ENCODE results near the gene ARL10.

ARL10 gene

DNA sequence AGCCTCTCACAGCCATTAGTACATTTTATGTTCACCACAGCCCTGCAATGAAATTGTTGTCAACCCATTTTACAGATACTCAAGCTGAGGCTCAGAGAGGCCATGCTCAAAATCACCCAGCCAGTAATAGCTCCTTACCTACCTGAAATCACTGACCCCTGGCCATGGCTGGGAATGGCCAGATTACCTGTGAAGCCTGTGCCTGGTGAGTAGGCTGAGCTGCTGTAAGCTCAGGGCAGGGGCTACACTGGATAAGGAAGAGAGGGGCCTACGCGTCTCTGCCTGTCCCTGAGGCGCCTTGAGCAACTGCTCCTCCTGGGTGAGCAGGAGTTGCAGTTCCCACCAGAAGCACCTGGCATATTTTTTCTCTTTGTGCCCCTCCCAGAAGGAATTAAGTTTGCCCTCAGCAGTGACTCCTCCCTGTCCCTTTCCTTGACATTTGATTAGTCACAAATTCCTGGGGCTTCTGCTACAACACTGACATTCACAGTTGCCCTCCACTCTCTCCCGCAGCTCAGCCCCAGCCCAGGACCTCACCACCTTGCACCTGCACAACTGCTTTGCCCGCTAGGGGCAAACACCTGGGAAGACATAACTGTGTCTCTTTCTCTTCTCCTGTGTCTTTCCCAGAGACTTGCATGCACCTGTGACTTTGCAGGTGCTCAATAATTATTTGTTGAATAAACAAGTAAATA lies 45.3 kb downstream of the ARL10 start:
- no peak for DNase-seq (ENCODE audit: low spot score)

DNA sequence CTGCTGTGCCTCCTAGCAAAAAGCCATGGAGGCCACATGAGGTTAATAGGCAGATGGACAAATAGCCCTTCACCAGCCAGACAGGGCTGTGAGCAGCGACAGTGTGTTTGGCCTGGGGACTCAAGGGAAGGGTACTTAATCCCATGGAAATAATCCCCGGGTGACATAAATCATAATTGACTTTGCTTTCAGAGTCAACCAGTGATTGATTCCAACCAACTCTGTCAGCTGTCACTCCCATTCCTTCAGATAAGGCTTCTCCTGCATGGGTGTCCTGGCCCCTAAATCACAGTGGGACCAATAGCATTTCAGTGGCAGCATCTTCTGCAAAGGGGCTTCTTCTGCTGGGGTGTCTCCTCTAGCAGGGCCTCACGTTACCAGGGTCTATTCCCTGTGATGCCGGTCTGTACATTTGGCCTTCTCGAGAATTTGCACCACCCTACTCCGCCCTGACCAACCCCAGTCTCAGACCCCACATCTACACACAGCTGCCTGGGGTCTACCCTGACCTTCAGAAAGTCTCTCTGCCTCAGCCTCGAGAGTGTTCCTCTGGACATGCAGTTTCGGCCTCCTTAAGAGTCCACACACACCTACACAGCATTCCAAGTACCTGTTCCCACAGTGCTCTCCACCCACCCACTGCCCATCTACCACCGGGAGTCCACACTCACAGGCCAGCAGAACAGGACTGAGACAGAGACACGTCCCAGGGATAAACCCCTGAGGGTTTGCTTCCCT lies 47.4 kb downstream of the ARL10 start:
- no peak for DNase-seq (ENCODE audit: low spot score)

DNA sequence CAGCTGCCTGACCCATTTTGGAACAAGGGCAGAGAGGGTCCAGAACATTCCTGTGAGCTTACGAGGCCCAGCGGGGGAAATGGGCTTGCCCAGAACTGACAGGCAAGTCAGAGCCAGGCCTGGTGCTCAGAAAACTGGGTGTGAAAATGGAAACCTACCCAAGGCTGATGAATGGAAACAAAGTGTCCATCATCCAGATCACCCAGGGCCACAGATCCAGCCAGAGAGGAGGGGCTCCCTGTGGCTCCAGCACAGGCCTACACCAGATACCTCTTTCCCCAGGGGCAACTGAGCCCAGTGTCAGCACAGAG lies 47.9 kb downstream of the ARL10 start:
- DNase-seq (ENCODE audit: low spot score), result no peak

DNA sequence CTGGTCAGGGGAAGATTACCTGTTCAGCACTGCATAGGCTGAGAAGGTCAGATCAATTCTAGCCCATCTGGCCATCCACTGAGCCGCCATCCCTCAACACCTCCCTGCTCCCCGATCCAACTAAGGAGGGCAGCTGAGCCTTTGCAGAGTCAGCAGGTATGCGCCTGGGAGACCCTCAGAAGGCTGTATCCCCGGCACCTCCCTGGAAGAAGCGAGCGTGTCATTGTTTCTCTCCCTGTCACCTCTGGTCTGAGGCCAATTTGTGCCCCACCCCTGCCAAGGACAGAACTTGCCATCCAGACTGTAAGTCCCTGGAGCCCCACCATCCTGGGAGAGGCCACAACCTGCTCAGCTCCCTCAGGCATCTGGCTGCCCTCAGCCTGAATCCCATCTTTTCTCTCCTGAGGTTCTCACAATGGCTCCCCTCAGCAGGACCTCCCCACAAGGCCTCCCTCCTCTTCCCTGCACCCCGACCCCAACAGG lies 48.5 kb downstream of the ARL10 start:
- DNase-seq (ENCODE audit: low spot score), result no peak

DNA sequence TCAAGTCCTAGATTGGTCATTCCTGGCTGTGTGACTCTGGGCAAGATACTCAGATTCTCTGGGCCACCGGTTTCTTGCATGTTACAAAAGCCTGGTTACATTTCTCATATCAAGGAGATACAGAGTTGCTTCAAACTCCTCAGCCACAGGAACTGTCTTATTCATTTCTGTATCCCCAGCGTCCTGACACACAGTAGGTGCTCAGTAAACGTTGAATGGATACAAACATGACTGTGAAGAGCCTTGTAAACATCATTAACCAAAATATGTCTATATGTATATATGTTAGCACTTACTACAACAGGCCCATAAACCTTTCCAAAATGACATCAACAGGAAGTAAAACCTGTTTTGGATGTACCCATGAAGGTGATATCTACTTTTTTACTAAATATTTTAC lies 49.4 kb downstream of the ARL10 start:
- no peak for DNase-seq (ENCODE audit: low spot score)

DNA sequence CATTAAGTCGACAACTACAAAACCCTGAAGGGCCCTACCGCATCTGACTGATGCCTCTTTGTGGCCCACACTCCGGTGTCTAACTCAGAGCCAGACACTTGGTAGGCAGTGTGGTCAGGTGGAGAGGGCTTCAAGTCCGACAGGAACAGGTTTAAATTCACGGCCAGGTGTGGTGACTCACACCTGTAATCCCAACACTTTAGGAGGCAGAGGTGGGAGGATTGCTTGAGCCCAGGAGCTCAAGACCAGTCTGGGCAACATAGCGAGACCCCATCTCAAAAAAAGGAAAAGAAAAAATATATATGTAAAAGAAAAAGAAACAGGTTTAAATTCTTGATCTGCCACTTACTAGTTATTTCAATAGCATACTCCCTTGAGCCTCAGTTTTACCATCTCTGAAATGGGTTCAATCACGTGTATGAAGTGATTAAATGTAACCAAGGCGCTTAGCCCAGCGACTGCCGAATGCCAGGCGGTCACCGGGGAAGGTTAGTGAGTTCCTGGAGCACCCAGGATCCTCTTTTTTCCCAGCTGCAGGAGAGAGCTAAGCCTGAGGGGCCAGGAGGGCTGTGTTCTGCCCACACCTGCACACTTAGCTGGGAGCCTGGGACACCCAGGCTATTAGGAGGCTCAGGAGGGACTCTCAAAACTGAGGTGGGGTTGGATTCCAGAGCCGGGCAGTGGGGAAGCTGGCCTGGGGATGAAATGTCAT lies 50.1 kb downstream of the ARL10 start:
- DNase-seq (ENCODE audit: low spot score), result no peak

DNA sequence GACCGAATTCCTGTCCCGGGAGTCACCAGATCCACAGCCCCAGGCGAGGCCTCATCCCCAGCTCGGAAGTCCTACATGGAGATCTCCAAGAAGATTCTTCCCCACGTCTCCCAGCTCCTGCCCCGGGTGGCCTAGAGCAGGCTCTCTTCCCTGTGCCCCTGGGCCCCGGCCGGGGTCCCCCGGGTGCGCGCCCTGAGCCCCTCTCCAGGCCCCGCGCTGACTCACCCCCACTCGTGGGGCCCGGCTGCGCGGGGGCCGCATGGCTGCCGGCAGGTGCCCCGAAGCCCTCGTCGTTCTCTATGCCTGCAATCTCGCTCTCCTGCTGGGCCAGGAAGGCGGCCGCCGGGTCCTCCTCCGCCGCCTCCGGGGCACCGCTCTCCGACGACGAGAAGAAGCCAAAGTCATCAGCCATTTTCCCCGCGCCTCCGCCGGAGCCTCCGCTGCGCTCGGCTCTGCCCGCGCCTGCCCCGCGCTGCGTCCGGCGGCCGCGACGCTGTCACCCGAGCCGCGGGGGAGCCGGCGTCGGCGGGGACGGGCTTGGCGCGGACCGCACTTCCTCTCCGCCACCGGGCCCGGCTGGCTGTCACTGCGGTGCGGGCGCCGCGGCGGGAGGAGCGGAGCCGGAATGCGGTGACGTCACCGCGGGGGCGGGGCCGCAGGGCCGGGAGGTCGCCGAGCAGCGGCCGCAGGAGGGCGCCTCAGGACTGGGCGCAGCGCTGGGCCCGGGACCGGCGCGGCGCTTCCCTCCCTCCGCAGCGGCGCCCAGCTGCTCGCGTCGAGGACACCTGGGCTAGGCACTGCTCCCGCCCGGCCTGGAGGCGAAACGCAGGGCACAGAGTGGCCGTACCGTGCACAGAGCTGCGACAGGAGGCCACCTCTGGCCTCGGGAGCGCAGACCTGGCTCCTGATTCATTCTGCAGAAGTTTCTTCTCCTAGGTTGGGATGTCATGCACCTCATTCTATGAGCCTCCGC lies 51.0 kb downstream of the ARL10 start, which contains the start of gene CLTB:
CLTB (minus strand) TSS at position 588 of the 973 bp plus-strand sequence; CDS start at position 412, 176 bp downstream.
- peak; percentile 66 for DNase-seq (ENCODE audit: low spot score)

DNA sequence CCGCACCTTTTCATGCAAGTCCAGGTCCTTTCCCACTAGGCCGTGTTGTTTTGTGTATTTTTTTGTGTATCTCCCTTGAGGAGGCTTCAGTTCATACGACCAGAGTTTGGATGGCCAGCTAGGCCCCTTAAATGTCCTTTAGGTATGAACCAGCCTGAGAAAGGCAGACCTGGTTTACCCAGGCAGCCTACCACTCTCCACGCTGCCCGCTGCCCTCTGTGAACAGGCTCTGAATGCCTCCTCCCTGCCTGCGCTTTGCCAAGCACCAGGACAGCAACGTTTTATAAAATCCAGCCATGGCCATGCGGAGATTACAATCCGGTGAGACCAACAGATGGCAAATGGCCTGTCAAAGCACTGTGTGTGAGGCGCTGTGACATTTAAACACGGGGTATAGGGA lies 51.7 kb downstream of the ARL10 start:
- no peak for DNase-seq (ENCODE audit: low spot score)

DNA sequence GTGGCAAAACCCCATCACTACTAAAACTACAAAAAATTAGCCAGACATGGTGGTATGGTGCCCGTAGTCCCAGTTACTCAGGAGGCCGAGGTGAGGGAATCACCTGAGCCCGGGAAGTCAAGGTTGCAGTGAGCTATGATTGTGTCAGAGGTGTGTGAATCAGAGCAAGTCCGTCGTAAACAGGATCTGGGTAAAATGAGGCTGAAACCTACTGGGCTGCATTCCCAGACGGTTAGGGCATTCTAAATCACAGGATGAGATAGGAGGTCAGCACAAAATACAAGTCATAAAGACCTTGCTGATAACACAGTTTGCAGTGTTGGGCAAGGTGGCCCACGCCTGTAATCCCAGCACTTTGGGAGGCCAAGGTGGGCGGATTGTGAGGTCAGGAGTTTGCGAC lies 53.0 kb downstream of the ARL10 start:
- no peak for DNase-seq (ENCODE audit: low spot score)

DNA sequence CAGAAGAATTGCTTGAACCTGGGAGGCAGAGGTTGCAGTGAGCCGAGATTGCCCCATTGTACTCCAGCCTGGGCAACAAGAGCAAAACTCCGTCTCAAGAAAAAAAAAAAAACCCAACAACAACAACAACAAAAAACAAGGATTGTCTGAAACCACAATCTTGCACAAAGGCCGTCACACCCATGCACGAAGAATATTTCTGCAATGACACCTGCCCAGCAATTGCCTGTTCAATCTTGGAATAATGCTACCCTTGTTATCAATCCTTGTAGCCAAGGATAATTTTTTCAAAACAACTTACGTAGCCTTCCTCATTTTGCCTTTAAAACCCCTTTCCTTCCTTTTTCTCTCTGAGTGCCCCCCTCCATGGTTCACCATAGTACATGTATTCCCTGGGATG lies 54.8 kb downstream of the ARL10 start:
- DNase-seq (ENCODE audit: low spot score), result no peak

DNA sequence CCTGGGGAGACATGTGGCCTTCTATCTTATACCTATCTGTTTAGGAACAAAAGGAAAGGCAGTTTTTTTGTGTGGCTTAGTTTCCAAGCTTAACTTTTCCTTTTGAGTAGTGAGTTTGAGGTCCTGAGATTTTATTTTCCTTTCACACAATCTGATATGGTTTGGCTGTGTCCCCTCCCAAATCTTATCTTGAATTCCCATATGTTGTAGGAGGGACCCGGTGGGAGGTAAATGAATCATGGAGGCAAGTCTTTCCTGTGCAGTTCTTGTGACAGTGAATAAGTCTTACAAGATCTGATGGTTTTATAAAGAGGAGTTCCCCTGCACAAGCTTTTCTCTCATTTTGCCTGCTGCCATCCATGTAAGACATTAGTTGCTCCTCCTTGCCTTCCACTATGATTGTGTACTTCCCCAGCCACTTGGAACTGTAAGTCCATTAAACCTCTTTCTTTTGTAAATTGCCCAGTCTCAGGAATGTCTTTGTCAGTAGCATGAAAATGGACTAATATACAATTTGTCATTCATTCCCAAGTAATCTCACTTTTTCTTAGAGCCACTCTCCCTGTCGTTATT lies 55.8 kb downstream of the ARL10 start:
- DNase-seq (ENCODE audit: low spot score), result no peak

DNA sequence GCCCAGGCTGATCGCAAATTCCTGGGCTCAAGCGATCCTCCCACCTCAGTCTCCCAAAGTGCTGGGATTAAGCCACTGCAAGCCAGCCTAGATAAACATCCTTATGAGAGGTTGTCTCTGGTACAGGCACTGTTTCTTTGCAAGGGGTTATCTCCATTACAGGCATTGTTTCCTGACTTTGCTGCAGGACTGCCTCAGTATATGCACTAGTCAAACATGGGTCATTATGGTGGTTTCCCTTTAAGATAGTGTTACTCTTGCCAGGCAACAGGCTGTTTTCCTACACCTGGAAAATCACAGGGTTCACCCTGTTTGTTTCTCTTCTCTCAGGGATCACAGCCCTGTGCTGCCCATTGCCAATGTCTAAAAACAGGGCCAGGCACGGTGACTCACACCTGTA lies 58.9 kb downstream of the ARL10 start:
- no peak for DNase-seq (ENCODE audit: low spot score)

DNA sequence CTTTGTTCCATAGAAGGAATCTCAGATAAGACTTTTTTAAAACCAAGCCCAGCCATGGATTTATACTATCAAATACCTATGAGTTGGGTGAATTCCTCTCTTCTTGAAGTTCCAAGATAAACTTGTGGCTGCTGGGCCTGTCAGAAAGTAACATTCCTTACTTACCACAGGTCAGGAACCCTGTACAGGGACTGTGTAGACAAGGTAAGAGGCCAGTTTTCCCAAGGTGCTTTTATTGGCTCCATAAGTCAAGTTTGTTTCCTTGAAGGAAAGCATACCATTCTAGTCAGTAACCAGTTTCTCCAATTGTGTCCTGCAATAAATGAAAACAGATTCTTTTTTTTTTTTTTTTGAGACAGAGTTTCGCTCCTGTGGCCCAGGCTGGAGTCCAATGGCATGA lies 59.9 kb downstream of the ARL10 start:
- DNase-seq (ENCODE audit: low spot score), result no peak

DNA sequence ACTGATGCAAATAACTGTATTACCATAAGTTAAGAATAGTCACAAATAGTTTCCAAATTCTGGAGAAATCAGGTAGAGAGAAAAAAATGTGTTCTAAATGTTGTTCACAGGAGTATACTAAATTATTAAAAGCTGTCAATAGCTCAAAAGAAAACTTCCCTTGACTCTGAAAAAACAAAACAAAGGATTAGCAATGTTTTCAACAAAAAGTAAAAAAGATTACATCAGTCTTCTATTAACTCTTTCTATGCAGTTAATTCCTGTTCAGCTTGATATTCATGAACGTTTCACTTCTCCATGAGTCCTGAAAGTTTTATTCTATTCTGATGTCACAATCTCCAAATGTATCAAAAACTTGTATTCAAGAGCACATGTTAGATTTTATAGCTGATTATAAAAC lies 60.5 kb downstream of the ARL10 start:
- no peak for DNase-seq (ENCODE audit: low spot score)

DNA sequence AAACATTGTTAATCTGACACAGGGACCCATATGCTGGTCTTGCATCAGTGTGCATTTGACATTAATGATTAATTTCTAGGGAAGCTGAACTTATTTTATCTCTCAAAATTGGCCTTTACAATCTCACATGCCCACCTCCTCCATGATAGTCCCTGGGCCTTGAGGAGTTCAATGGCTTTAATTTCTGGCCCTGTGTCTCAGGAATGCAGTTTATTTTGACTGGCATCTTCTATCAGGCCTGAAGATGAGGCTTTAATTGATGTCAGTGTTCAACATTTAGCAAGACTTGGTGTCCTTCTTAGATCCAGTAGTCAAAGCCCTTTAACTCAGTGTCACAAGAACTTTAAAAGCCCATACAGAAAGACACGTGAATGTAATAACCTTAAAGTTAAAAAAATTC lies 61.6 kb downstream of the ARL10 start:
- DNase-seq (ENCODE audit: low spot score), result no peak

DNA sequence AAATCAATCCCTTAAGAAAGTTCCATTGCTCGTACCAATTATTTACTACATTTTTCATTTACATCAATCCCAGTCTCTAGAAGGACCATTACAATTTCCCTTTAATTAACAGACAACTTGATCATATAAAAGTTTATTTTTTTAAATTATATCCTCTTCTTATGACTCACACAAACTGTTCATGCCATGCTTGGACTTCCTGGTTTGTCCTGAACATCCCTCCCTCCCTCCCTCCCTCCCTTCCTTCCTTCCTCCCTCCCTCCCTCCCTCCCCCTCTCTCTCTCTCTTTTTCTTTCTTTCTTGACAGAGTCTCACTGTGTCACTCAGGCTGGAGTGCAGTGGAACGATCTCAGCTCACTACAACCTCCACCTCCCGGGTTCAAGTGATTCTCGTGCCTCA lies 62.7 kb downstream of the ARL10 start:
- no peak for DNase-seq (ENCODE audit: low spot score)

DNA sequence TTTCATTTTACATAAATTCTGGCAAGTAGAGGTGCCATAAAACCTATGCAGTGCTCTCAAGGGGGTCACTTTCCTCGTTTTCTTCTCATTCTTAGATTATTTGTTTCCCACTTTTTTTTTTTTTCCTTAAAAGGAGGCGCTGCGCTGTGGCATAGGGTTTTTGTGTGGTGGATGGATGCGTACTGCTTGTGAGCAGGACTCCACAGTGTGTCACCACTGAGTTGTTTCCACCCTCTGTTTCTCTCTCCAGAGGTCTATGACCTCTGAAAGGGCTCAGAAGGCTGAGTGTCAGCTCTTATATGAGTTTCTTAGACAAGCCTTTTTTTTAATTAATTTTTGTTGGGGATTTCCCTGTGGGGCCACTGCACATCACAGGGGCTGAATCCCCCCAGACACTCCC lies 64.7 kb downstream of the ARL10 start:
- no peak for DNase-seq (ENCODE audit: low spot score)

Measured in COLO829 (cell line).